GM18951 (cell line): ENCODE results near the gene PCCA.

Experiments
- POLR2A ChIP-seq: IDR thresholded peaks from 4 replicates; pipeline ENCODE4 v1.6.1; 2011; ENCODE audit warnings: mild to moderate bottlenecking; ENCODE audit not compliant: insufficient read length, insufficient read depth; ENCODE audit errors: extremely low read depth
- in situ Hi-C: fragments of 300-500 bp; cut with MboI; formaldehyde crosslinking; loops from one replicate; pipeline ENCODE4 v1.12.0; 2022; ENCODE audit warnings: low sequenced_read_pairs, mixed read lengths, inconsistent platforms; ENCODE audit not compliant: unreplicated experiment

PCCA gene

DNA sequence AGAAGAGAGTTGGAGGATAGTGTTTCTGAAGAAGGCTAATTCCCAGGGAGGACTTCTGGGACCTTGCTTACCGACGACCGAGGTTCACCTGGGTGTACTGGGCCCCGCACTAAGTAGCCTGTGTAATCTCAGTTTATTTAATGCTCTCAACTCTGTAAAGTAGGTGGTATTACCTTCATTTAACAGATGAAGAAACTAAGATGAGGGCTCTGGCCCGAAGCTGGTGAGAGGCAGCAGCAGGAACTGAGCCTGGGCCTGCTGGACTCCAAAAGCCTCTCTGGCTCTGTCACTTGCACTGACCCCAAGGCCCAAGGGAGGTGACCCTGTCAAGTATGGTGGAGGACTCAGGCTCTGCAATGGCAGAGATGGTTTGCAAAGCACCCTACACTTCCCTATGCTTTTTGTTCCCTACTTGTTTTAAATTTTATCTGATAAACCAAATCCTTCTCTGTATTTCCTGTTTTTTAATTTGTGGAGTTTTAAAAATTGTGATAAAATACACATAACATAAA is 449.1 kb downstream of the PCCA start:
- in situ Hi-C loops, result no loop called here
- no peak for TF ChIP-seq POLR2A

DNA sequence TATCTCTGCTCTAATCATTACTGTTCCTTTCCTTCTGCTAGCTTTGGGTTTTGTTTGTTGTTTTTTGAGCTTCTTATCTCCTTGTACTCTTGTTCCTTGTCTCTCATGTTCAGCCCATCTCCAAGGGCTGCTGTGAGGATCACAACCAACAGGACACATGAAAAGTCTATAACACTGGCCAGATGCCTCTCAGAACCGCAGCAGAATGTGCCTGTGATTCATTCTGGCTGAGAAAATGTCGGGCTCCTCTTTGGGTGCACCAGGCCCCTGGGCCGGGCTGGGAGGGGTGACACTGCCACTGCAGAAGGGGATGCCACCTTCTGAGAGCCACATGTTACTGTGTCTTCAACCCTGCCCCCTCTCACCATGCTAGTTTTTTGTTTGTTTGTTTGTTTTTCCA is 451.7 kb downstream of the PCCA start:
- in situ Hi-C loops, result no loop called here
- no peak for TF ChIP-seq POLR2A

DNA sequence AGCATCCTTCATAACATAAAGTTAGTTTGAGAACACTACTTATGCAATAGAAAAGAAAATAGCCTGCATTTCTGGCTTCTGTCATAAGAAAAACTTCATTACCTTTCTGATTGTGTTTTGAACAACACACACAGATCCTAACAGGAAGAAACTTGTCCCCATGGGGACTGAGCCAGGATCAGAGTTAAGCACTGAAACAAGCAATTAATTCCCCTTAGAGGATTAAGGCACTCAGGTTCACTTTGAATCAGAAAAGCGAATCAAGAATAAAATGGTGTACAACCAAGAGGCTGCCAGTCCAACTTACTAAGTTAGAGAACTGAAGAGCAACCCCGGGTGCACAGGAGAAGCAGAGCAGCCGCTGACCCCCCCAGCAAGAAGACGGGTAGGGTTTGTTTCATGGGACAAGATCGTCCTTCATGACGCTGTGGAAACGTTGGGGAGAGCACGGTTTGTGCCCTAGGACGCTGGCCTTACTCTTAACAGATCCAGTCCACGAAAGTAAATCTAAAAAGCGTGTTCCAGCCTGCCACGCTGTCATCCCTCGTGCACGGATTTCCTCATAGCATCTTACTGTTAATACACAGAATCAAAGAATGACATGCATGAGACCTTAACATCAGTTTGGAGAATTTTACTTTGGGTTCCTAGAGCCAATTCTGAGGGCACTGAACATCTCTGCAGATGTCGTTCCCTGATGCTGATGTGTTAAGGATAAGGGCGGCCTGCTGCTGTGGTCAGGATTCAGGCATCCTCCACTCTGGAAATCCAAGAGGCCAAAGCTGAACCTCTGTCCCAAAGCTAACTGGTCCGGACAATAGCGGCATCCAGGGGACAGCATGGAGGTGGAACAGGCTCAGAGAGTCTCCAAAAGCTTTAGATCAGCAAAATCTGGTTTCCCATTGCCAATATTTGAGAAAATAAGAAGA is 453.3 kb downstream of the PCCA start:
- in situ Hi-C loops, result no loop called here
- TF ChIP-seq POLR2A, result no peak

- in situ Hi-C loops, result no loop called here
- no peak for TF ChIP-seq POLR2A
Measured at GRCh38 chr13:100542826-100543156, 453.9 kb downstream of the PCCA start.

- in situ Hi-C loops, result no loop called here
- TF ChIP-seq POLR2A, result no peak
Measured at GRCh38 chr13:100543872-100544602, 455.1 kb downstream of the PCCA start.

- in situ Hi-C loops, result no loop called here
- TF ChIP-seq POLR2A, result no peak
Measured at GRCh38 chr13:100544866-100545683, 456.2 kb downstream of the PCCA start.

DNA sequence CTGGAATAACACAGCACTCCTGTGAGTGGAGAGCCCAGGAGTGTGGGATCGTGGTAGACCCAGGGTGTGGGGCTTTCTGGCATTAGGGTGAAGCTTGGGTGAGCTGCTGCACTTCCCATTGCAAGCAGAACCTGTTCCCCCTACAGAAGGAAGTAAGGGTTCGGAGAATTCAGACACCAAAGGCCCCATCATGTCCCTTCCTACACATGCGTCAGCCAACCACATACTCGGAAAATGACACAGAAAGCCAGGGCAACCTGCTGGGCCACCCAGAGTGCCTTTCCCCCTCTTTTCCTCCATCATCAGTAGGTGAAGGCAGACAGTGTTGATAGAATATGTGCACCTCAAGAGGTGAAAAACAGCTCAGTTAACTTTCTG is 456.8 kb downstream of the PCCA start:
- in situ Hi-C loops, result no loop called here

GRCh38 chr13:100546713-100547405 is 458.0 kb downstream of the PCCA start:
- no peak for TF ChIP-seq POLR2A
- in situ Hi-C loops, result no loop called here

More for the DNA sequence above, 456.8 kb downstream of the PCCA start:
- no peak for TF ChIP-seq POLR2A

GRCh38 chr13:100547791-100548201 is 458.9 kb downstream of the PCCA start:
- in situ Hi-C loops, result no loop called here

DNA sequence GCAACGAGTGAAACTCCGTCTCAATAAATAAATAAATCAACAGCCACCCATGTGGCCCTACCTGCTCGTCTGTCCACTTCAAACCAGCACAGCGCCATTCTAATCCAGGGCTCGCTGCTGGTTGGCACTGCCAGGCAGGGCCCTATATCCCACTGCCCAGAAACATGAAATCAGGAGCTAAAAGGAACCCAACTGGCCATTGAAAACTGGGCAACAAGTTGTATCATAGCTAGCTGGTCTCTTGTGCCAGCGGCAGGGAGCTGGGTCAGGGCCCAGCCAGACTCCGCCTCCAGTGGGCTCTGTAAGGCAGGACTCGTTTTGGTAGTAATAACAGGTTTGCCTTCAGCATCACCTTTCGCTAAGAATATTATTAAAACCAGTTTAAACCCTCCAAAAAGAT is 460.4 kb downstream of the PCCA start:
- TF ChIP-seq POLR2A, result no peak
- in situ Hi-C loops, result no loop called here

More at GRCh38 chr13:100547791-100548201, 458.9 kb downstream of the PCCA start:
- TF ChIP-seq POLR2A, result no peak

- in situ Hi-C loops, result no loop called here
- TF ChIP-seq POLR2A, result no peak
Measured at GRCh38 chr13:100552755-100553154, 463.9 kb downstream of the PCCA start.

DNA sequence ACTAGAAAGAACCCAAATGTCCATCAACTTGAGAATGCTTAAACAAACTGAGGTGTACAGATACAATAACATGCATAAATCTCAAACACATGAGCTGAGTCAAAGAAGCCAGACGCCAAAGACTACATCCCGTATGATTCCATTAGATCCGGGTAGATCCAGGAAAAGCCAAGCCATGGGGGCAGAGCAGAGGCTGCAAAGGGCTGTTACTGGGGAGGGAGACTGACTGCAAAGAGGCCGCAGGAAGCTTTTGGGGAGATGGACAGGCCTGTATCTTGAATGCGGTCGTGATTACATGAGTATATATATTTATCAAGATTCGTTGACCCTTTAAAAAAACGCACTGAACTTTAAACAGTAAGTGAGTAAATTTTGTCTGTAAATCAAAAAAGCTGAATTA is 471.0 kb downstream of the PCCA start:
- TF ChIP-seq POLR2A, result no peak
- in situ Hi-C loops, result loop anchor here (10.0 kb wide), 1 partner anchor 565 kb away; no protein-coding TSS in a partner anchor
